GM23338 (cell line): ENCODE results near the gene GPR135. TPM values are rescaled to one million over a fixed set of nuclear protein-coding genes. Genes with fewer than 3 reads are reported as not detected.

Experiments used
- ATAC-seq: fragments of 200-7000 bp; cut with Tn5 transposase; 3 replicates; pipeline ENCODE4 v1.9.1; 2020
- DNase-seq: peaks from one replicate; pipeline ENCODE4 v3.0.0-alpha.2; 2015; ENCODE audit warnings: low spot score
- H2AFZ ChIP-seq: fragments of 200-600 bp; sonication (generic); 2 replicates; pipeline ENCODE4 v1.8.0; 2016; ENCODE audit warnings: antibody characterized with exemption, mild to moderate bottlenecking, moderate library complexity
- H3F3A ChIP-seq: fragments of 200-600 bp; sonication (generic); replicated peaks from 2 replicates; pipeline ENCODE4 v1.8.0; 2017; ENCODE audit warnings: antibody characterized with exemption, mixed run types, low read depth
- H3K27ac ChIP-seq: fragments of 200-600 bp; sonication (generic); 2 replicates; pipeline ENCODE4 v1.6.1; 2016; ENCODE audit warnings: low read depth
- H3K27me3 ChIP-seq: fragments of 200-600 bp; sonication (generic); 2 replicates; pipeline ENCODE4 v1.8.0; 2016; ENCODE audit warnings: mild to moderate bottlenecking, mixed run types, moderate library complexity; ENCODE audit not compliant: insufficient read depth
- H3K36me3 ChIP-seq: fragments of 200-600 bp; sonication (generic); 2 replicates; pipeline ENCODE4 v1.8.0; 2016; ENCODE audit warnings: mild to moderate bottlenecking; ENCODE audit not compliant: insufficient read depth
- H3K4me1 ChIP-seq: fragments of 200-600 bp; sonication (generic); 2 replicates; pipeline ENCODE4 v1.8.0; 2016; ENCODE audit warnings: mild to moderate bottlenecking, moderate library complexity; ENCODE audit not compliant: insufficient read depth
- H3K4me2 ChIP-seq: fragments of 200-600 bp; sonication (generic); 2 replicates; pipeline ENCODE4 v1.7.1; 2017; ENCODE audit warnings: mixed run types
- H3K4me3 ChIP-seq: fragments of 200-600 bp; sonication (generic); 2 replicates; pipeline ENCODE4 v1.6.1; 2016; ENCODE audit warnings: mixed run types
- H3K79me2 ChIP-seq: fragments of 200-600 bp; sonication (generic); replicated peaks from 2 replicates; pipeline ENCODE4 v1.8.0; 2017; ENCODE audit warnings: mild to moderate bottlenecking; ENCODE audit not compliant: insufficient read depth
- H3K9me2 ChIP-seq: fragments of 200-600 bp; sonication (generic); 2 replicates; pipeline ENCODE4 v1.8.0; 2017; ENCODE audit not compliant: insufficient read depth
- H4K20me1 ChIP-seq: fragments of 200-600 bp; sonication (generic); replicated peaks from 2 replicates; pipeline ENCODE4 v1.8.0; 2017; ENCODE audit warnings: mild to moderate bottlenecking; ENCODE audit not compliant: insufficient read depth
- H3K27ac Mint-ChIP-seq: 2 replicates; pipeline ENCODE4 v1.8.0; 2020; ENCODE audit warnings: inconsistent platforms, mild to moderate bottlenecking, moderate library complexity, mixed read lengths
- H3K27me3 Mint-ChIP-seq: 3 replicates; pipeline ENCODE4 v1.8.0; 2022; ENCODE audit warnings: low read depth, mild to moderate bottlenecking, moderate library complexity, mixed read lengths, inconsistent platforms; ENCODE audit not compliant: insufficient read depth, poor library complexity
- H3K36me3 Mint-ChIP-seq: 3 replicates; pipeline ENCODE4 v1.8.0; 2021; ENCODE audit warnings: low read depth, mild to moderate bottlenecking, inconsistent platforms, moderate library complexity, mixed read lengths
- H3K4me1 Mint-ChIP-seq: 3 replicates; pipeline ENCODE4 v1.8.0; 2020; ENCODE audit warnings: mild to moderate bottlenecking, inconsistent platforms, mixed read lengths
- H3K4me3 Mint-ChIP-seq: 3 replicates; pipeline ENCODE4 v1.8.0; 2021; ENCODE audit warnings: moderate library complexity, mild to moderate bottlenecking, inconsistent platforms, mixed read lengths
- H3K9me3 Mint-ChIP-seq: 3 replicates; pipeline ENCODE4 v1.8.0; 2020; ENCODE audit warnings: moderate library complexity, mild to moderate bottlenecking, inconsistent platforms, mixed read lengths
- CREB1 ChIP-seq: fragments of 250-450 bp; sonication (Bioruptor Pico); IDR thresholded peaks from 2 replicates; pipeline ENCODE4 v1.5.0; 2020; ENCODE audit warnings: low read depth, mild to moderate bottlenecking, moderate library complexity
- EZH2 ChIP-seq: fragments of 200-600 bp; sonication (generic); IDR thresholded peaks from one replicate; pipeline ENCODE4 v1.8.0; 2017; ENCODE audit warnings: antibody characterized with exemption, mild to moderate bottlenecking, low read depth; ENCODE audit not compliant: unreplicated experiment
- EZH2phosphoT487 ChIP-seq: fragments of 200-600 bp; sonication (generic); IDR thresholded peaks from one replicate; pipeline ENCODE4 v1.8.1; 2018; ENCODE audit warnings: antibody characterized with exemption; ENCODE audit not compliant: unreplicated experiment
- JUNB ChIP-seq: IDR thresholded peaks from one replicate; pipeline ENCODE4 v1.6.1; 2016; ENCODE audit warnings: antibody characterized with exemption; ENCODE audit not compliant: unreplicated experiment
- NANOG ChIP-seq: IDR thresholded peaks from 2 replicates; pipeline ENCODE4 v1.6.1; 2016; ENCODE audit warnings: antibody characterized with exemption, borderline replicate concordance
- POLR2AphosphoS5 ChIP-seq: IDR thresholded peaks from 2 replicates; pipeline ENCODE4 v1.6.1; 2016; ENCODE audit warnings: antibody characterized with exemption, low read depth
- ZNF114 ChIP-seq: fragments of 250-450 bp; sonication (Bioruptor Pico); IDR thresholded peaks from 2 replicates; pipeline ENCODE4 v1.5.0; 2020; ENCODE audit warnings: mild to moderate bottlenecking, moderate library complexity
- ZNF331 ChIP-seq: fragments of 250-450 bp; sonication (Bioruptor Pico); IDR thresholded peaks from 2 replicates; pipeline ENCODE4 v1.5.0; 2020; ENCODE audit warnings: low read depth, mild to moderate bottlenecking, moderate library complexity
- polyA plus RNA-seq: library from polyadenylated mRNA; unstranded; fragments of >200 nt; fragmentation: Nextera tagmentation; extraction: Ambion mirVana; gene quantifications from 2 replicates; pipeline ENCODE4 v1.2.1, GENCODE V29; 2016
- total RNA-seq: library from RNA; depleted of rRNA; stranded (reverse); fragments of >200 nt; shearing (Covaris generic); gene quantifications from 2 replicates; pipeline ENCODE4 v1.2.3, GENCODE V29; 2014
- TF ChIP-seq, protein P1 (sequence below): IDR thresholded peaks from 2 replicates; pipeline ENCODE4 v1.6.1; 2016; ENCODE audit warnings: antibody characterized with exemption
- TF ChIP-seq, protein P2 (sequence below), 2 experiments: fragments of 200-600 bp in 1 of 2; sonication (generic) in 1 of 2; conservative IDR thresholded peaks; 2 replicates each; pipeline versions ENCODE4 v1.5.1 to v1.6.1; 2016 to 2017; ENCODE audit warnings: antibody characterized with exemption in 2 of 2, low read depth in 2 of 2, mild to moderate bottlenecking in 2 of 2, moderate library complexity in 1 of 2
- TF ChIP-seq, protein P3 (sequence below): fragments of 250-450 bp; sonication (Bioruptor Pico); IDR thresholded peaks from 2 replicates; pipeline ENCODE4 v1.5.0; 2020; ENCODE audit warnings: mild to moderate bottlenecking, moderate library complexity
- TF ChIP-seq, protein P4 (sequence below): IDR thresholded peaks from one replicate; pipeline ENCODE4 v1.6.1; 2018; ENCODE audit warnings: antibody characterized with exemption; ENCODE audit not compliant: unreplicated experiment

Gene GPR135
- total and polyA plus RNA-seq, 2 experiments from 2014 or later, result 0.47 to 2.2 TPM

DNA sequence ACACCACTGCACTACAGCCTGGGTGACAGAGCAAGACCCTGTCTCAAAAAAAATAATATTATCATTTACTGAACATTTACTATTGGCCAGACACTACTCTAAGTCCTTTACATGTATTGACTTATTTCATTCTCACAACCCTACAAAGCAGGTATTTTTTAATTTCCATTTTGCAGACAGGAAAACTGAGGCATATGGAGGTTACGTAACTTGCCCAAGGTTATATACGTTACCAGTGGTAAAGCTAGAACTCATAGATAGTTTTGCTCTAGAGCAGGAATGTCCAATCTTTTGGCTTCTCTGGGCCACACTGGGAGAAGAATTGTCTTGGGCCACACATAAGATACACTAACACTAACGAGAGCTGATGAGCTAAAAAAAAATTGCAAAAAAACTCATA, 13.4 kb upstream of the GPR135 start (continued):
- TF ChIP-seq POLR2AphosphoS5 (no peak), NANOG (no peak)

DNA sequence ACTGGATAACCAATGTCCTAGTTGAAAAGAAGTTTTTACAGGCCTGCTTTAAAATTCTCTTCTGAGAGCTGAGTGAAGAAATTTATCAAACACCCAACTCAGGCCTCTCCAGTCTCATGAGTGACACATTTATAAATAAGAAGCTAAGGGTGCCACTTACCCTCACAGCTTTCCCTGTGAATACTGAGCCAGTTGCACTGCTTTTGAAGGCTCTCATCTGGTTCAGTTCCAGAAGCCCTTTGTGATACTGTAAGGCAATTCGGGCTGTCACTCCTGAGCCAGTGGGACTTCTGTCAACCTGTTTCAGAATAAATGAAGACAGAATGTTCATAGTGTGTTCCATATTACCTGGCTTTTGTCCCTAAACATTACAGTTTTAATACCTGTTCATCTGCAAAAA, 10.5 kb upstream of the GPR135 start:
- Histone ChIP-seq H3K9me2 (no peaks in the 10 kb centered on the region), H3K4me2 (no peak overlapping the region), H3K4me3 (no peak overlapping the region), H3F3A (no peaks in the 10 kb centered on the region), H4K20me1 (peaks cover 11% of the 10 kb centered on the region; the same call in 1 of the 2 replicates), H3K79me2 (0 out of 2 replicates have a peak, but pooled peaks cover under 1% of the 10 kb centered on the region), H3K27ac (no peak overlapping the region), H3K4me1 (no peaks in the 10 kb centered on the region), H3K36me3 (peaks cover 19% of the 10 kb centered on the region), H3K27me3 (no peaks in the 10 kb centered on the region), H2AFZ (no peak overlapping the region)
- Mint-ChIP-seq H3K36me3 (peaks cover 30% of the 10 kb centered on the region), H3K27me3 (peaks cover 2% of the 10 kb centered on the region), H3K9me3 (no peaks in the 10 kb centered on the region), H3K27ac (no peak overlapping the region), H3K4me1 (peaks cover 3% of the 10 kb centered on the region; the same call in 1 of the 3 replicates), H3K4me3 (no peak overlapping the region)
- DNase-seq (no peak), ATAC-seq (no peak)
- TF ChIP-seq EZH2phosphoT487 (no peak), ZNF114 (CRISPR knock-in tag) (no peak), JUNB (no peak), NANOG (no peak), CREB1 (CRISPR knock-in tag) (no peak), POLR2AphosphoS5 (no peak), ZNF331 (no peak), EZH2 (no peak)
- TF ChIP-seq, protein P1, sequence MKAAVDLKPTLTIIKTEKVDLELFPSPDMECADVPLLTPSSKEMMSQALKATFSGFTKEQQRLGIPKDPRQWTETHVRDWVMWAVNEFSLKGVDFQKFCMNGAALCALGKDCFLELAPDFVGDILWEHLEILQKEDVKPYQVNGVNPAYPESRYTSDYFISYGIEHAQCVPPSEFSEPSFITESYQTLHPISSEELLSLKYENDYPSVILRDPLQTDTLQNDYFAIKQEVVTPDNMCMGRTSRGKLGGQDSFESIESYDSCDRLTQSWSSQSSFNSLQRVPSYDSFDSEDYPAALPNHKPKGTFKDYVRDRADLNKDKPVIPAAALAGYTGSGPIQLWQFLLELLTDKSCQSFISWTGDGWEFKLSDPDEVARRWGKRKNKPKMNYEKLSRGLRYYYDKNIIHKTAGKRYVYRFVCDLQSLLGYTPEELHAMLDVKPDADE, result no peak
- TF ChIP-seq, protein P2, sequence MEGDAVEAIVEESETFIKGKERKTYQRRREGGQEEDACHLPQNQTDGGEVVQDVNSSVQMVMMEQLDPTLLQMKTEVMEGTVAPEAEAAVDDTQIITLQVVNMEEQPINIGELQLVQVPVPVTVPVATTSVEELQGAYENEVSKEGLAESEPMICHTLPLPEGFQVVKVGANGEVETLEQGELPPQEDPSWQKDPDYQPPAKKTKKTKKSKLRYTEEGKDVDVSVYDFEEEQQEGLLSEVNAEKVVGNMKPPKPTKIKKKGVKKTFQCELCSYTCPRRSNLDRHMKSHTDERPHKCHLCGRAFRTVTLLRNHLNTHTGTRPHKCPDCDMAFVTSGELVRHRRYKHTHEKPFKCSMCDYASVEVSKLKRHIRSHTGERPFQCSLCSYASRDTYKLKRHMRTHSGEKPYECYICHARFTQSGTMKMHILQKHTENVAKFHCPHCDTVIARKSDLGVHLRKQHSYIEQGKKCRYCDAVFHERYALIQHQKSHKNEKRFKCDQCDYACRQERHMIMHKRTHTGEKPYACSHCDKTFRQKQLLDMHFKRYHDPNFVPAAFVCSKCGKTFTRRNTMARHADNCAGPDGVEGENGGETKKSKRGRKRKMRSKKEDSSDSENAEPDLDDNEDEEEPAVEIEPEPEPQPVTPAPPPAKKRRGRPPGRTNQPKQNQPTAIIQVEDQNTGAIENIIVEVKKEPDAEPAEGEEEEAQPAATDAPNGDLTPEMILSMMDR (conservative IDR thresholded peaks at IDR 0.05; ENCODE audit: low read depth in 2 of 2), result no peak
- TF ChIP-seq, protein P3, sequence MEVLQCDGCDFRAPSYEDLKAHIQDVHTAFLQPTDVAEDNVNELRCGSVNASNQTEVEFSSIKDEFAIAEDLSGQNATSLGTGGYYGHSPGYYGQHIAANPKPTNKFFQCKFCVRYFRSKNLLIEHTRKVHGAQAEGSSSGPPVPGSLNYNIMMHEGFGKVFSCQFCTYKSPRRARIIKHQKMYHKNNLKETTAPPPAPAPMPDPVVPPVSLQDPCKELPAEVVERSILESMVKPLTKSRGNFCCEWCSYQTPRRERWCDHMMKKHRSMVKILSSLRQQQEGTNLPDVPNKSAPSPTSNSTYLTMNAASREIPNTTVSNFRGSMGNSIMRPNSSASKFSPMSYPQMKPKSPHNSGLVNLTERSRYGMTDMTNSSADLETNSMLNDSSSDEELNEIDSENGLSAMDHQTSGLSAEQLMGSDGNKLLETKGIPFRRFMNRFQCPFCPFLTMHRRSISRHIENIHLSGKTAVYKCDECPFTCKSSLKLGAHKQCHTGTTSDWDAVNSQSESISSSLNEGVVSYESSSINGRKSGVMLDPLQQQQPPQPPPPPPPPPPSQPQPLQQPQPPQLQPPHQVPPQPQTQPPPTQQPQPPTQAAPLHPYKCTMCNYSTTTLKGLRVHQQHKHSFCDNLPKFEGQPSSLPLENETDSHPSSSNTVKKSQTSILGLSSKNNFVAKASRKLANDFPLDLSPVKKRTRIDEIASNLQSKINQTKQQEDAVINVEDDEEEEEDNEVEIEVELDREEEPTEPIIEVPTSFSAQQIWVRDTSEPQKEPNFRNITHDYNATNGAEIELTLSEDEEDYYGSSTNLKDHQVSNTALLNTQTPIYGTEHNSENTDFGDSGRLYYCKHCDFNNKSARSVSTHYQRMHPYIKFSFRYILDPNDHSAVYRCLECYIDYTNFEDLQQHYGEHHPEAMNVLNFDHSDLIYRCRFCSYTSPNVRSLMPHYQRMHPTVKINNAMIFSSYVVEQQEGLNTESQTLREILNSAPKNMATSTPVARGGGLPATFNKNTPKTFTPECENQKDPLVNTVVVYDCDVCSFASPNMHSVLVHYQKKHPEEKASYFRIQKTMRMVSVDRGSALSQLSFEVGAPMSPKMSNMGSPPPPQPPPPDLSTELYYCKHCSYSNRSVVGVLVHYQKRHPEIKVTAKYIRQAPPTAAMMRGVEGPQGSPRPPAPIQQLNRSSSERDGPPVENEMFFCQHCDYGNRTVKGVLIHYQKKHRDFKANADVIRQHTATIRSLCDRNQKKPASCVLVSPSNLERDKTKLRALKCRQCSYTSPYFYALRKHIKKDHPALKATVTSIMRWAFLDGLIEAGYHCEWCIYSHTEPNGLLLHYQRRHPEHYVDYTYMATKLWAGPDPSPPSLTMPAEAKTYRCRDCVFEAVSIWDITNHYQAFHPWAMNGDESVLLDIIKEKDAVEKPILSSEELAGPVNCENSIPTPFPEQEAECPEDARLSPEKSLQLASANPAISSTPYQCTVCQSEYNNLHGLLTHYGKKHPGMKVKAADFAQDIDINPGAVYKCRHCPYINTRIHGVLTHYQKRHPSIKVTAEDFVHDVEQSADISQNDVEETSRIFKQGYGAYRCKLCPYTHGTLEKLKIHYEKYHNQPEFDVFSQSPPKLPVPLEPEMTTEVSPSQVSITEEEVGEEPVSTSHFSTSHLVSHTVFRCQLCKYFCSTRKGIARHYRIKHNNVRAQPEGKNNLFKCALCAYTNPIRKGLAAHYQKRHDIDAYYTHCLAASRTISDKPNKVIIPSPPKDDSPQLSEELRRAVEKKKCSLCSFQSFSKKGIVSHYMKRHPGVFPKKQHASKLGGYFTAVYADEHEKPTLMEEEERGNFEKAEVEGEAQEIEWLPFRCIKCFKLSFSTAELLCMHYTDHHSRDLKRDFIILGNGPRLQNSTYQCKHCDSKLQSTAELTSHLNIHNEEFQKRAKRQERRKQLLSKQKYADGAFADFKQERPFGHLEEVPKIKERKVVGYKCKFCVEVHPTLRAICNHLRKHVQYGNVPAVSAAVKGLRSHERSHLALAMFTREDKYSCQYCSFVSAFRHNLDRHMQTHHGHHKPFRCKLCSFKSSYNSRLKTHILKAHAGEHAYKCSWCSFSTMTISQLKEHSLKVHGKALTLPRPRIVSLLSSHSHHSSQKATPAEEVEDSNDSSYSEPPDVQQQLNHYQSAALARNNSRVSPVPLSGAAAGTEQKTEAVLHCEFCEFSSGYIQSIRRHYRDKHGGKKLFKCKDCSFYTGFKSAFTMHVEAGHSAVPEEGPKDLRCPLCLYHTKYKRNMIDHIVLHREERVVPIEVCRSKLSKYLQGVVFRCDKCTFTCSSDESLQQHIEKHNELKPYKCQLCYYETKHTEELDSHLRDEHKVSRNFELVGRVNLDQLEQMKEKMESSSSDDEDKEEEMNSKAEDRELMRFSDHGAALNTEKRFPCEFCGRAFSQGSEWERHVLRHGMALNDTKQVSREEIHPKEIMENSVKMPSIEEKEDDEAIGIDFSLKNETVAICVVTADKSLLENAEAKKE (CRISPR knock-in tag), result no peak
- TF ChIP-seq, protein P4, sequence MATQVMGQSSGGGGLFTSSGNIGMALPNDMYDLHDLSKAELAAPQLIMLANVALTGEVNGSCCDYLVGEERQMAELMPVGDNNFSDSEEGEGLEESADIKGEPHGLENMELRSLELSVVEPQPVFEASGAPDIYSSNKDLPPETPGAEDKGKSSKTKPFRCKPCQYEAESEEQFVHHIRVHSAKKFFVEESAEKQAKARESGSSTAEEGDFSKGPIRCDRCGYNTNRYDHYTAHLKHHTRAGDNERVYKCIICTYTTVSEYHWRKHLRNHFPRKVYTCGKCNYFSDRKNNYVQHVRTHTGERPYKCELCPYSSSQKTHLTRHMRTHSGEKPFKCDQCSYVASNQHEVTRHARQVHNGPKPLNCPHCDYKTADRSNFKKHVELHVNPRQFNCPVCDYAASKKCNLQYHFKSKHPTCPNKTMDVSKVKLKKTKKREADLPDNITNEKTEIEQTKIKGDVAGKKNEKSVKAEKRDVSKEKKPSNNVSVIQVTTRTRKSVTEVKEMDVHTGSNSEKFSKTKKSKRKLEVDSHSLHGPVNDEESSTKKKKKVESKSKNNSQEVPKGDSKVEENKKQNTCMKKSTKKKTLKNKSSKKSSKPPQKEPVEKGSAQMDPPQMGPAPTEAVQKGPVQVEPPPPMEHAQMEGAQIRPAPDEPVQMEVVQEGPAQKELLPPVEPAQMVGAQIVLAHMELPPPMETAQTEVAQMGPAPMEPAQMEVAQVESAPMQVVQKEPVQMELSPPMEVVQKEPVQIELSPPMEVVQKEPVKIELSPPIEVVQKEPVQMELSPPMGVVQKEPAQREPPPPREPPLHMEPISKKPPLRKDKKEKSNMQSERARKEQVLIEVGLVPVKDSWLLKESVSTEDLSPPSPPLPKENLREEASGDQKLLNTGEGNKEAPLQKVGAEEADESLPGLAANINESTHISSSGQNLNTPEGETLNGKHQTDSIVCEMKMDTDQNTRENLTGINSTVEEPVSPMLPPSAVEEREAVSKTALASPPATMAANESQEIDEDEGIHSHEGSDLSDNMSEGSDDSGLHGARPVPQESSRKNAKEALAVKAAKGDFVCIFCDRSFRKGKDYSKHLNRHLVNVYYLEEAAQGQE, result no peak
